Embryonic facial prominence (tissue), 1 donor: Measurements from ENCODE around the gene TLE4.
A peak's percentile ranks its signal among the peaks of the same experiment; 100 is the strongest.

ENCODE experiments used
- DNase-seq: peaks from one replicate; pipeline ENCODE4 v3.0.0-alpha.2; 2016; ENCODE audit errors: extremely low spot score

Gene TLE4

DNA sequence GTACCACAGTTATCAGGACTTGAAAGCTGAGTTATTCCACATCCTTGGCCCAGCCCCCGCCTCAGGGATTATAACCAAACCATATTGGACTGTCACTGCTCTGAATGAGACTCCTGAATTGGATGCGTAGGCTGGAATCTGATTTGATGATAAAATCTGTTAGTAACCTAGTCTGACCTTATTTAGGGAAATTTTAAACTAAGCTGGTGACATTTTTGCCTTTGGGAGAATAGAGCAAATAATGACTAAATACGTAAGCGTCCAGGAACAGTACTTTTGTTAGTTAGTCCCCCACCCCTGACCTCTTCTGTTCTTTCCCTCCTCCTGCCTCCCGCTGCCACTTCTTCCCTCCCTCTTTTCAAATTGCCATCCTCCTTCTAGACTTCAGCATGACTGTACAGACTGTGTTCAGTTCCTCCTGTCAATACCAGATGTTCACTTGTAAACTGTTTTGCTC is 92.6 kb downstream of the TLE4 start:
- no peak for DNase-seq

GRCh38 chr9:79665369-79665768 is 93.6 kb downstream of the TLE4 start:
- no peak for DNase-seq

GRCh38 chr9:79665931-79666330 is 94.2 kb downstream of the TLE4 start:
- DNase-seq, result no peak

GRCh38 chr9:79667120-79667519 is 95.4 kb downstream of the TLE4 start:
- no peak for DNase-seq

- no peak for DNase-seq
Observed at GRCh38 chr9:79667817-79668436, 96.2 kb downstream of the TLE4 start.

DNA sequence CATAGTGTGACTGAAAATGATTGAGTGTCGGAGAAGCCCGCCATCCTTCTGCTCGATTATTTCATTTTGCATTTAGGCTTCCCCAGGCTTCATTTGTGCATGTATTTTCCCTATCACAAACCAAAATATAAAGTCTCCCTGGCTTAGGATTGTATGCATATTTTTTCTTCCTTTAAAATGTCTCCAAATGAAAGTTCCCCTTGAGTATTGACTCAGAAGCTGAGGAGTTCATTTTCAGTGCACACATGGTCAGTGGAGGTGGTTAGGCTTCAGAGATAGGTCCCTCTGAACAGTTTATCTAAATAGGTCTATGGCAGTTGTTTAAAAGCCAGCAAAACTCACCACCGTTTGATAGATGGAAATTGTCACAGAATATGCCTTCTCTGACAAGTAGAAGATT is 97.2 kb downstream of the TLE4 start:
- DNase-seq, result no peak

GRCh38 chr9:79670269-79670961 is 98.7 kb downstream of the TLE4 start:
- DNase-seq, result no peak

DNA sequence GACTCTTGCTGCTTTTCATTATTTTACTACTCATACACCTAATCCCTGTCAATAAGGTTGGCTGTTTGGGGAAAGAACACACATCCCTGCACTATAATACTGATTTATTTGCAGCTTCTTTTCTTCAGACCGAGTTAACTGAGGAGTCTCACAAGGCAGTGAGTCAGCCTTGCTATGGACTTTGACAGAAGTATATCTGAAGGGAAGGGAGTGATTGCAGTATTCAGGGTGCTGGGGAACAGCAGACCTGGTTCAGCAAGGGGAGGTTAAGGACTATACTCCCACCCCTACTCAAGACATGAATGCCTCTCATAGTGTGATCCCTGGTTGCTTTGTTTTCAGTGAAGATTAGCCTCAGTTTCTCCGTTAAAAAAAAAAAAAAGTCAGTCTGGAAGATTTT is 99.8 kb downstream of the TLE4 start:
- DNase-seq, result no peak

DNA sequence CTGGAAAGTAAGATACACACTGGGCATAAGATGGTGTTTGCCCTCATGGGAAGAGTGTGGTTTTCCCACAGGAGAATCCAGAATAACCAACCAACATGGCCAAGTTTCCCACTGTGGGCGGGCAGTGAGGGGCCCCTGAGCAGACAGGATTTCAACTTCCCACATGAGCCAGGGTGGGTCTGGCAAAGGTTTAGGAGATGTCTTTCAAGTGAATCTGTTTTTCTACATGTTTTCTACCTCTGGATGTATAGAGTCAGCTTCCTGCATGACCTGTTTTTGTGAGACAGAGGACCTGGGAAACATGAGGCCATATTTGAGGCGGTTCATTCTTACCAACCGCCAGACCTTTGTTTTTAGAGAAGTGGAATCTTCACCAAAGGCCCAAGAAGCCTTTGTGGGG is 100.5 kb downstream of the TLE4 start:
- no peak for DNase-seq

GRCh38 chr9:79672891-79673290 is 101.1 kb downstream of the TLE4 start:
- DNase-seq, result no peak

GRCh38 chr9:79673614-79674013 is 101.8 kb downstream of the TLE4 start:
- no peak for DNase-seq

DNA sequence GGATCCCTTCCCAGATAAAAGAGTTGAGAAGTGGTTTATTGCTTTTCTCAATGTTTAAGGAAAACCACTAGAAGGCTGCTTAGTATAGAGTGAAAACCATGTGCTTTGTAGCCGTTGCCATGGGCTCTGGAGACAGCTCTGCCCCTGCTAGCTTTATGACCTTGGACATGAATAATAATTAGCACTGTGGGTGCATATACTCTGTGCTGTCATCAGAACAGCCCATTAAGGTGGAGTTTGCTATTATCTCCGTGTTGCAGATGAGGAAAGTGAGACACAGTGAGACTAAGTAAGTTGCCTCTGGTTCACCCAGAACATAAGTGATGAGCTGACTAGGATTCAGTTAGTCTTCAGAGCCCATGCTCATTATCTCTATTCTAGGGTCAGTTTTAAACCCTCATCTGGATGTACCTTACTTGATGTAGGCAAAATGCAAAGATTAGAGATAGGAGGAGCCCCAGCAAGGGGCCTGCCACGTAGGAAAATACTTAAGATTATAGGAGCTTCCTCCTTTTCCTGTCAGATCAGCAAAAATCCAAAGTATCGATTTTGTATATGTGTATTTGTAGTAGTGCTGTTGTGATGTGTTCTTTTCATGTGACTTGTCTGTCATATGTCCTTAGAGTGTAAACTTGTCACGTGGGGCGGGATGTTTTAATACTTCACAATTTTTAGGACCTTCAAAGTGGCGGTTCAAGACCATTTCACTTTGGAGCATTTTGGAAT is 102.5 kb downstream of the TLE4 start:
- DNase-seq, result no peak

DNA sequence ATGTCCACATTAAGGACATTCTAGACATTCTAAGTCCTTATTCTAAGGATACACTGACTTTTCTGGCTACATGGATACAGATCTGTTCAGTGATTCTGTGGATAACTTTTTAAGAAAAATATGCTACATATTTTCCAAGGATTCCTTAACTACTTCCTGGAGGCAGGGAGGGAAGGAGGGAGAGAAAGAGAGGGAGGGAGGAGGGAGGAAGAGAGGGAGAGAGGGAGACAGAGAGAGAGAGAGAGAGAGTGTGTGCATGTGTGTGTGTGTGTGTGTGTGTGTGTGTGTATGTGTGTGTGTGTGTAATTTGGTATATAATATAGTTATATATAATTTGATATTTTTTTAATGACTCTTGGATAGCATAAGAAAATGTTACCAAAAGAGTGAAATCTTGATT is 109.8 kb downstream of the TLE4 start:
- no peak for DNase-seq

- no peak for DNase-seq
Observed at GRCh38 chr9:79682076-79682736, 110.4 kb downstream of the TLE4 start.

DNA sequence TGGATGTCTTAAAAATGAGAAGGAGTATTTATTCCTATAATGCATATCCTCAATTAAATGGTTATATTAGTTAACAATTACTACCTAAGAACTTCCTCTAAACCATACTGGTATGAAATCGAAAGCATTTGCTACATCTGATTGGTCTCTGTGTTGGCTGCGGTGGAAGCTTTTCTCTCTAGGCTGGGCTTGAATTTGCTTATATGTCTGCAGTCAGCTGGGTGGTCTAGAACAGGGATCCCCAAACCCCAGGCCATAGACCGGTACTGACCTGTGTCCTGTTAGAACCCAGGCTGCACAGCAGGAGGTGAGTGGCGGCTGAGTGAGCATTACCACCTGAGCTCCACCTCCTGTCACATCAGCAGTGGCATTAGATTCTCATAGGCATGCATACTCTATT is 112.3 kb downstream of the TLE4 start:
- DNase-seq, result no peak

DNA sequence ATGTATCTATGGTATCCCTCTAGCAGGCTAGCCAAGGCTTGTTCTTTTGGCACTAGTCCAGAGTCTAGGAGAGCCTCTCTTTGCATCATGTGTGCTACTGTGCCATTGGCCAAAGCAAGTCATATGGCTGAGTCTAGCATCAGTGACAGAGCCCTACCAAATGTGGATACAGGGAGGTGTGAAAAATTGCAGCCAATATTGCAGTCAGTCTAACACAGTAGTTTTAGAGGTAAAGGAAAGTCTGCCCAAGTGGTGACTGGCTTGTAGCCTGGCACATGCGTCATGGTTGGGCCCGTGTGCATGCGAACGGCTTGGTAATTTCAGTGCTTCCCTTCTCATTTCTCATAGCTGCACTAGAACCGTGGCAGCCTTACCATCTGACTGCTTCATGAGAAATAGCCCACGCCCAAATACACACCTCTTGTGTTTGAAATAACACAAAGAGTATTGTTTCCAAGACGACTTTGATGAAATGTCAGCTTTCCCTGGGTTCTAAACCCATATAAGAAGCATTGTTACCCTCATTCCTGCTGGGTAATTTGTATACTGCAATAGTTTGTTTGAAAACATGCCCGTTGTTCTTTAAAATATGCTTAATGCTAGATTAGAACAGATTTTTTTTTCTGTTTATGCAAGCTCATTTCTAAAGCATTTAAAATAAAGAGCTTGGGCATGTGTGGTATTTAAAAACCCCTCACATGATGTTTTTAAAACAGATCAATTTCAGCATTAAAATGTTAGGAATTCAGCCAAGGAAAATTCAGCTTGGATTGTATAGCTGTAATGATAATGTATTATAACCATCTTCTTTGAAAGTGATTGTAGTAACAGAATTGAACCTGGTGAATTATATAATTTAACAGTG is 113.2 kb downstream of the TLE4 start:
- no peak for DNase-seq

DNA sequence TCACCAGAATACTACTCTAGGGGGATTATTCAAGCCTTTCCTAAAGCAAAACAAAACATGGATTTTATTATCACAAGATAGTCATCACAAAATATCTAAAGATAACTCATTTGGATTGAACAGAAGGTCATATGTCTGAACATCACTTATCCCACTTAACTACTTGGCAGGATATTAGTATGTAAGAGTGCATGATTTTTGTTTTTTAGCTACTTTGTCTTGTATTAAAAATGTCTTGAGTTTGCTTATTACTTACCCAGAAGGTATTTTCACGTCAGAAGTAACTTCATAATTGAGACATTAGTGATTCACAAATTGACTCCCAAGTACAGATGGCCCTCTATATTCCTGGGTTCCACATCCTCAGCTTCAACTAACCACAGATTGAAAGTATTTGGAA is 113.8 kb downstream of the TLE4 start:
- DNase-seq, result no peak

- DNase-seq, result peak; percentile 27
Observed at GRCh38 chr9:79686381-79687130, 114.8 kb downstream of the TLE4 start.

- peak; percentile 37 for DNase-seq
Observed at GRCh38 chr9:79687131-79687447, 115.3 kb downstream of the TLE4 start.

GRCh38 chr9:79688363-79688762 is 116.6 kb downstream of the TLE4 start:
- no peak for DNase-seq

GRCh38 chr9:79689576-79689975 is 117.8 kb downstream of the TLE4 start:
- no peak for DNase-seq
